MM.1S (cell line): Measurements from ENCODE around the gene WDR1.

Experiments
- DNase-seq: peaks from one replicate; pipeline ENCODE4 v3.0.0-alpha.2; 2015
- H2AFZ ChIP-seq: fragments of 300-600 bp; sonication (generic); 2 replicates; pipeline ENCODE4 v1.6.0; 2016; ENCODE audit warnings: antibody characterized with exemption, low read length
- H3F3A ChIP-seq: fragments of 300-600 bp; sonication (generic); 2 replicates; pipeline ENCODE4 v1.6.1; 2016; ENCODE audit warnings: mild to moderate bottlenecking, antibody characterized with exemption, low read length, moderate library complexity, mixed read lengths; ENCODE audit not compliant: insufficient read depth
- H3K27ac ChIP-seq: fragments of 300-600 bp; sonication (generic); 2 replicates; pipeline ENCODE4 v1.5.1; 2016; ENCODE audit warnings: mild to moderate bottlenecking, low read length
- H3K27me3 ChIP-seq: fragments of 300-600 bp; sonication (generic); replicated peaks from 2 replicates; pipeline ENCODE4 v1.6.0; 2016; ENCODE audit warnings: low read length; ENCODE audit not compliant: insufficient read depth
- H3K36me3 ChIP-seq: fragments of 300-600 bp; sonication (generic); replicated peaks from 2 replicates; pipeline ENCODE4 v1.6.1; 2016; ENCODE audit warnings: mild to moderate bottlenecking, low read length, mixed read lengths; ENCODE audit not compliant: insufficient read depth
- H3K4me1 ChIP-seq: fragments of 300-600 bp; sonication (generic); 2 replicates; pipeline ENCODE4 v1.6.1; 2016; ENCODE audit warnings: low read length, mixed read lengths
- H3K4me2 ChIP-seq: fragments of 300-600 bp; sonication (generic); 2 replicates; pipeline ENCODE4 v1.6.0; 2016; ENCODE audit warnings: low read depth, low read length
- H3K4me3 ChIP-seq: fragments of 300-600 bp; sonication (generic); 2 replicates; pipeline ENCODE4 v1.5.1; 2016; ENCODE audit warnings: low read length, mixed read lengths
- H3K79me2 ChIP-seq: fragments of 300-600 bp; sonication (generic); 2 replicates; pipeline ENCODE4 v1.6.1; 2016; ENCODE audit warnings: mixed run types, low read length, mixed read lengths
- H3K9ac ChIP-seq: fragments of 300-600 bp; sonication (generic); 2 replicates; pipeline ENCODE4 v1.6.1; 2016; ENCODE audit warnings: low read length, mixed read lengths
- H3K9me2 ChIP-seq: fragments of 300-600 bp; sonication (generic); replicated peaks from 2 replicates; pipeline ENCODE4 v1.6.1; 2016; ENCODE audit warnings: mild to moderate bottlenecking, low read length, mixed read lengths; ENCODE audit not compliant: insufficient read depth
- H3K9me3 ChIP-seq: fragments of 300-600 bp; sonication (generic); replicated peaks from 2 replicates; pipeline ENCODE4 v1.6.1; 2016; ENCODE audit warnings: mild to moderate bottlenecking, low read length, mixed read lengths; ENCODE audit not compliant: insufficient read depth
- H4K20me1 ChIP-seq: fragments of 300-600 bp; sonication (generic); 2 replicates; pipeline ENCODE4 v1.6.1; 2016; ENCODE audit warnings: mild to moderate bottlenecking, low read length, moderate library complexity, mixed read lengths; ENCODE audit not compliant: insufficient read depth
- EZH2 ChIP-seq: fragments of 300-600 bp; sonication (generic); optimal IDR thresholded peaks from 2 replicates; pipeline ENCODE3; 2017; ENCODE audit warnings: low read depth, mild to moderate bottlenecking, antibody characterized with exemption, low read length, mixed read lengths
- EZH2phosphoT487 ChIP-seq: fragments of 300-600 bp; sonication (generic); IDR thresholded peaks from 2 replicates; pipeline ENCODE4 v1.6.1; 2018; ENCODE audit warnings: antibody characterized with exemption, low read length
- TF ChIP-seq, protein P1 (sequence below): fragments of 300-600 bp; sonication (generic); IDR thresholded peaks from 2 replicates; pipeline ENCODE4 v1.5.1; 2016; ENCODE audit warnings: antibody characterized with exemption, low read length, mixed read lengths

WDR1 gene

DNA sequence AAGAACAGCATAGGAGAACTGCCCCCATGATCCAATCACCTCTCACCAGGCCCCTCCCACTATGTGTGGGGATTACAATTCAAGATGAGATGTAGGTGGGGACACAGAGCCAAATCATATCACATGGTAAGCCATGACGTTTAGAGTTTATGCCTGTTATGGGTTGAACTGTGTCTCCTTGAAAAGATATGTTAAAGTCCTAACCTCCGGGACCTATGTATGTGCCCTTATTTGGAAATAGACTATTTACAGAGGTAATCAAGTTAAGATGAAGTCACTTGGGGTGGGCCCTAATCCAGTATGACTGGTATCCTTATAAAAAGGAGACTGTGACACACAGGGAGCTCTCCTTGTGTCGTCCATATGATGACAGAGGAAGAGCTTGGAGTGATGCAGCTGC, 70.1 kb downstream of the WDR1 start:
- TF ChIP-seq EZH2 (no peak), EZH2phosphoT487 (no peak)
- TF ChIP-seq, protein P1, sequence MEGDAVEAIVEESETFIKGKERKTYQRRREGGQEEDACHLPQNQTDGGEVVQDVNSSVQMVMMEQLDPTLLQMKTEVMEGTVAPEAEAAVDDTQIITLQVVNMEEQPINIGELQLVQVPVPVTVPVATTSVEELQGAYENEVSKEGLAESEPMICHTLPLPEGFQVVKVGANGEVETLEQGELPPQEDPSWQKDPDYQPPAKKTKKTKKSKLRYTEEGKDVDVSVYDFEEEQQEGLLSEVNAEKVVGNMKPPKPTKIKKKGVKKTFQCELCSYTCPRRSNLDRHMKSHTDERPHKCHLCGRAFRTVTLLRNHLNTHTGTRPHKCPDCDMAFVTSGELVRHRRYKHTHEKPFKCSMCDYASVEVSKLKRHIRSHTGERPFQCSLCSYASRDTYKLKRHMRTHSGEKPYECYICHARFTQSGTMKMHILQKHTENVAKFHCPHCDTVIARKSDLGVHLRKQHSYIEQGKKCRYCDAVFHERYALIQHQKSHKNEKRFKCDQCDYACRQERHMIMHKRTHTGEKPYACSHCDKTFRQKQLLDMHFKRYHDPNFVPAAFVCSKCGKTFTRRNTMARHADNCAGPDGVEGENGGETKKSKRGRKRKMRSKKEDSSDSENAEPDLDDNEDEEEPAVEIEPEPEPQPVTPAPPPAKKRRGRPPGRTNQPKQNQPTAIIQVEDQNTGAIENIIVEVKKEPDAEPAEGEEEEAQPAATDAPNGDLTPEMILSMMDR = no peak
- no peaks in the 10 kb centered on the region for H3K27me3 ChIP-seq
- no peaks in the 10 kb centered on the region for H3K79me2 ChIP-seq
- no peak overlapping the region for H3K4me3 ChIP-seq
- no peaks in the 10 kb centered on the region for H3K9me2 ChIP-seq
- H3K9ac ChIP-seq = no peak overlapping the region
- no peaks in the 10 kb centered on the region for H3K9me3 ChIP-seq
- no peak overlapping the region for H3K27ac ChIP-seq
- DNase-seq = no peak
- no peaks in the 10 kb centered on the region for H4K20me1 ChIP-seq
- H2AFZ ChIP-seq = no peak overlapping the region
- no peaks in the 10 kb centered on the region for H3K4me1 ChIP-seq
- H3F3A ChIP-seq = no peaks in the 10 kb centered on the region
- no peaks in the 10 kb centered on the region for H3K36me3 ChIP-seq
- H3K4me2 ChIP-seq = no peak overlapping the region

DNA sequence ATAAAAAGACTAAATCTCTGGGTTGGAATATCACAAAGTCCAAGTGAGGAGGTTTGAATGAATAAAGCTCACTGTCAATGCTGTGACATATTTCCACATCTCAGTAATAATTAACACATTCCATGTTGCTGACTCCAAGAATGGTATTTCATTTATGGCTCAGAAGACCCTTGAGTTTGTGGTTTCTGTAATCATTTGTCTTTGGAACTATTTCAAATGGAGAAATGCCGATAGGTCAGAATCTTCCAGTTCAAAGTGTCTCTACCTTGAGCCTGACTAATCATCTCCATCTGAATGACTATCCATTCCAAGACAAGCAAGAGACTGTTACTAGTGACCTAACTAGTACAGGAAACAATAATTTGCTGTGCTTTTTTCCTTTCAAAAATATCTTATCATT, 71.1 kb downstream of the WDR1 start:
- Histone ChIP-seq H3K4me2 (no peak overlapping the region), H3K79me2 (no peaks in the 10 kb centered on the region), H3K27me3 (no peaks in the 10 kb centered on the region), H3K4me1 (no peaks in the 10 kb centered on the region), H3K27ac (no peak overlapping the region), H3K9me2 (no peaks in the 10 kb centered on the region), H3F3A (no peaks in the 10 kb centered on the region), H3K4me3 (no peak overlapping the region), H2AFZ (no peak overlapping the region), H3K9me3 (no peaks in the 10 kb centered on the region), H3K9ac (no peak overlapping the region), H4K20me1 (no peaks in the 10 kb centered on the region), H3K36me3 (no peaks in the 10 kb centered on the region)
- DNase-seq = no peak
- TF ChIP-seq, protein P1 = no peak
- TF ChIP-seq EZH2 (no peak), EZH2phosphoT487 (no peak)

DNA sequence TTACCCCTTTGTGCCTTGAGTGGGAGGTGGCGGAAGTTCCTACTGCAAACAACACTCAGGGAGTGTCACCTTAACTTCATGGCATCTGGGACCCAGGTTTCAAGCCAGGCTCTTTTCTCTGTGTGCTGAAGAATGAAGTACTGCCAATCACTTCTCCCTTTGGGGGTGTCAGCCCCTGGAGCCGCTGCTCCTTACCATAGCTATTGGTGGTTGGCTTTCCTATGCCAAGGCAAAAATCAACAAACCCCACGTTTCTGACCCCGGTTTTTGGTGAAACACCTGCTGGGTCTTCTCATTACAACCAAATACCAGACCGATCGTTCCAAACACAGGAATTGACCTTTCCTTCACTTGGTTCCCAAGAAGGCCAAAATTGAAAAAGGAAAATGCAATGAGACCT, 75.6 kb downstream of the WDR1 start:
- no peaks in the 10 kb centered on the region for H3K4me1 ChIP-seq
- H3K9ac ChIP-seq = no peak overlapping the region
- H3K27me3 ChIP-seq = no peaks in the 10 kb centered on the region
- H3K79me2 ChIP-seq = no peaks in the 10 kb centered on the region
- no peak overlapping the region for H3K27ac ChIP-seq
- H3K4me3 ChIP-seq = no peak overlapping the region
- DNase-seq = no peak
- no peaks in the 10 kb centered on the region for H3K9me3 ChIP-seq
- no peaks in the 10 kb centered on the region for H3F3A ChIP-seq
- no peaks in the 10 kb centered on the region for H3K9me2 ChIP-seq
- H2AFZ ChIP-seq = no peak overlapping the region
- H3K4me2 ChIP-seq = no peak overlapping the region
- no peaks in the 10 kb centered on the region for H4K20me1 ChIP-seq
- no peaks in the 10 kb centered on the region for H3K36me3 ChIP-seq
- TF ChIP-seq, protein P1 = no peak
- TF ChIP-seq EZH2phosphoT487 (no peak), EZH2 (no peak)
